GM18867 (cell line): Measurements from ENCODE around the gene ADAMTSL5.
"Not testable (repeated sequence)": the region's sequence is repeated elsewhere in the genome, so short reads cannot be mapped to it uniquely, and the experiment has no call there.

Source experiments
- ATAC-seq: cut with Tn5 transposase; IDR thresholded peaks from one replicate; pipeline ENCODE4 v1.9.1; 2021; ENCODE audit warnings: mild to moderate bottlenecking, moderate library complexity; ENCODE audit not compliant: unreplicated experiment

ADAMTSL5 gene

GRCh38 chr19:1514295-1514661 lies 1.5 kb upstream of the ADAMTSL5 start:
- ATAC-seq, result no peak

GRCh38 chr19:1513499-1514294 lies 878 bp upstream of the ADAMTSL5 start:
- ATAC-seq, result no peak

GRCh38 chr19:1511318-1512317 lies 1.2 kb downstream of the ADAMTSL5 start:
- ATAC-seq, result no peak

- ATAC-seq, result no peak
Measured at GRCh38 chr19:1510807-1511206, 2.0 kb downstream of the ADAMTSL5 start.

- no peak for ATAC-seq
Measured at GRCh38 chr19:1510442-1510806, 2.4 kb downstream of the ADAMTSL5 start.

- ATAC-seq, result no peak
Measured at GRCh38 chr19:1509602-1510441, 3.0 kb downstream of the ADAMTSL5 start.

- no peak for ATAC-seq
Measured at GRCh38 chr19:1508507-1508856, 4.3 kb downstream of the ADAMTSL5 start.

- no peak for ATAC-seq
Measured at GRCh38 chr19:1507763-1508506, 4.9 kb downstream of the ADAMTSL5 start.

GRCh38 chr19:1507192-1507660 lies 5.6 kb downstream of the ADAMTSL5 start:
- ATAC-seq, result no peak

- ATAC-seq, result no peak
Measured at GRCh38 chr19:1505991-1506881, 6.6 kb downstream of the ADAMTSL5 start.

- no peak for ATAC-seq
Measured at GRCh38 chr19:1505012-1505411, 7.8 kb downstream of the ADAMTSL5 start.

GRCh38 chr19:1503925-1504773 lies 8.7 kb downstream of the ADAMTSL5 start:
- ATAC-seq, result no peak

GRCh38 chr19:1503089-1503924 lies 9.5 kb downstream of the ADAMTSL5 start:
- ATAC-seq, result no peak

- no peak for ATAC-seq
Measured at GRCh38 chr19:1502433-1503088, 10.3 kb downstream of the ADAMTSL5 start.

- no peak for ATAC-seq
Measured at GRCh38 chr19:1501200-1501595, 11.6 kb downstream of the ADAMTSL5 start.

- not testable (repeated sequence) for ATAC-seq
Measured at GRCh38 chr19:1499231-1499630, 13.6 kb downstream of the ADAMTSL5 start.
